ENCODE measurements around the gene ELL. TPM values are rescaled to one million over a fixed set of nuclear protein-coding genes. Genes with fewer than 3 reads are reported as not detected.

The ELL gene
- total and polyA plus RNA-seq, 10 donors, result 4.5 to 44.8 (median 29.2) TPM

DNA sequence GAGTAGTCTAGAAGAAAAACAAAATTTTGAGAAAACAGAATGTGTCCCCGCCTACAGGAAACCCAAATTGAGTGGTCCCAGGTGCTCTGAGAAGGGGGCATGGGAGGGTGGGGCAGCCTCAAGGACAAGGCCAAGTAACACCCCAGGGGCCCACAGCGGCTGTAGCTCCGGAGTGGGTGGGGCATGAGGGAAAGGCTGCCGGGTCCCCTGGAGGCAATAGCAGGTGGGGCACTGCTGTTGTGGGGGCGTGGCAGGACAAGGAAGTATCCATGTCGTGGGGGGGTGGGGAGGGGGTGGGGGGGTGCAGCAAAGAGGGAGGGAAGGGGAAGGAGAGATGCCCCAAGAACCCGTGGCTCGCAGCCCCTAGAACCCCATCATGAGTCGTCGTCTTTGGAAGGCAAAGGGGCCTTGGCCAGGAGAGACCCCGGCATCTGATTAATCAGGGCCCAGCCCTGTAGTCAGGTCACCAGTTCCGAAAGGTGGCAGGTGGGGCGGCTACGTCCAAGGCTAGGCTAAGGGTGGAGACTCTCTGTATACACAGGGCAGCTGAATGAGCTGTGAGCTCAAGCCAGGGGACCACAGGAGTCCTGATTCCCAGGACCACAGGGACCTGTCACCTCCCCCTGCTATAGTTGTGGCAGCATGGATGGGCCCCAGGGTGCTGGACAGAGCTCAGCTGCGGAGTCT, 76.5 kb downstream of the ELL start:
- no peak for DNase-seq
- 80 to 90% (median 81%) methylated on average over 15 of the region's 15 CpGs for WGBS, 5 donors
- H3K4me1 ChIP-seq, result peaks cover 0 to 13% (median 2%) of the 10 kb centered on the region in 6 donors
- H3K27me3 ChIP-seq (replicated peaks in 1 of 7), result no peaks in the 10 kb centered on the region
- H3K27ac ChIP-seq, result no peak overlapping the region
- TF ChIP-seq POLR2AphosphoS5 (IDR thresholded peaks at IDR 0.05) (no peak), POLR2A (IDR thresholded peaks at IDR 0.05) (no peak), CTCF (IDR thresholded peaks at IDR 0.05 in 8 of 11, conservative IDR thresholded peaks at IDR 0.05 in 3 of 11) (no peak)
- intact Hi-C loops (cut with DNase I; ENCODE audit: low total_unique reads), result no loop called here
- H3K36me3 ChIP-seq, result peaks cover 13 to 77% (median 72%) of the 10 kb centered on the region in 6 donors
- H3K9me3 ChIP-seq, result no peaks in the 10 kb centered on the region
- H3K4me3 ChIP-seq, result no peak overlapping the region

DNA sequence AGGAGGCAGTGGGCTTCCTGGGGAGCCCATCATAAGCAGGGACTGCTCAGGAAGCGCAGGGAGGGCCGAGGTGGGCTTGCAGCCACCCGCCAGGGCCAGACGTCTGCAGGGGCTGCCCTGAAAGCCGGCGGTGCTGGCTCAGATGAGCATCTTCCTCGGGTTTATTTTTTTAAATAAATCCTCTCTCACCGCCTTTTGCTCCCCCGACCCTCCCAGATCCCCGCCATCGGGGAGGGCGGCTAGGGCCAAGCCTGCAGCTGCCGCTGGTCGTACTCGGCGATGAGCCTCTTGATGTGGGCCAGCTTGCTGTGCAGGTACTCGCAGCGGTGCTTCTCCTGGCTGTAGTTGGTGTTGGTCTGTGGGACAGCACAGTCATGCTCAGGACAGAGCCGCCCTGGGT, 77.4 kb downstream of the ELL start:
- intact Hi-C loops (cut with DNase I; ENCODE audit: low total_unique reads), result no loop called here
- no peaks in the 10 kb centered on the region for H3K9me3 ChIP-seq
- H3K4me1 ChIP-seq, result peaks cover 0 to 18% (median under 1%) of the 10 kb centered on the region in 6 donors
- WGBS, 5 donors, result 93 to 99% (median 96%) methylated on average over 9 to 19 of the region's 19 CpGs
- H3K36me3 ChIP-seq, result peaks cover 6 to 68% (median 63%) of the 10 kb centered on the region in 6 donors
- no peak overlapping the region for H3K27ac ChIP-seq
- no peak for TF ChIP-seq POLR2AphosphoS5 (IDR thresholded peaks at IDR 0.05)
- TF ChIP-seq POLR2A (IDR thresholded peaks at IDR 0.05), result no peak
- TF ChIP-seq CTCF (IDR thresholded peaks at IDR 0.05 in 8 of 11, conservative IDR thresholded peaks at IDR 0.05 in 3 of 11), result no peak
- DNase-seq, result no peak
- no peaks in the 10 kb centered on the region for H3K27me3 ChIP-seq (replicated peaks in 1 of 7)
- H3K4me3 ChIP-seq, result no peak overlapping the region

GRCh38 chr19:18443831-18444230, 78.0 kb downstream of the ELL start:
- Histone ChIP-seq H3K27ac (no peak overlapping the region), H3K4me3 (no peak overlapping the region), H3K27me3 (replicated peaks in 1 of 7) (no peaks in the 10 kb centered on the region), H3K9me3 (no peaks in the 10 kb centered on the region), H3K36me3 (peaks cover 6 to 62% (median 56%) of the 10 kb centered on the region in 6 donors), H3K4me1 (peaks cover 0 to 25% (median 3%) of the 10 kb centered on the region in 6 donors)
- DNase-seq, result no peak
- intact Hi-C loops (cut with DNase I; ENCODE audit: low total_unique reads), result no loop called here
- TF ChIP-seq POLR2A (IDR thresholded peaks at IDR 0.05) (no peak), CTCF (IDR thresholded peaks at IDR 0.05 in 8 of 11, conservative IDR thresholded peaks at IDR 0.05 in 3 of 11) (no peak), POLR2AphosphoS5 (IDR thresholded peaks at IDR 0.05) (peak in 1 of 3 donors; percentile 24)
- 89 to 94% (median 94%) methylated on average over 11 of the region's 11 CpGs for WGBS, 5 donors

DNA sequence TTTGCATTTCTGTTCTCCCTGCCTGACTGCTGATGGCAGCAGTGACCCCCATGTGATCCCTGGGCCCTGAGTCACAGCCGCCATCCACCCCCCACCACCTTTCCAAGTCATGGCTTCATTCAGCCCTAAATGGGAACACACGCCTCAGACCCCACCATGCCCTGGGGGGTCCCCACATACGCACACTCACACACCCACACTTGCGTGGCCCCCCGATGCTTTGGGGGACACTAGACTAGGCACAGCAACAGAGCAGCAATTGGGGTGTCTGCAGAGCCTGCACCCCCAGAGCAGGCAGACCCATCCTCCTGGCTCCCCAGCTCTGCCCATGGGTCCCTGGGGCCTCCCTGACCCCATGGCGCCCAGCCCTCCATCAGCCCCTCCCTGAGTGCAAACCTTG, 78.5 kb downstream of the ELL start:
- Histone ChIP-seq H3K36me3 (peaks cover 6 to 57% (median 52%) of the 10 kb centered on the region in 6 donors), H3K27me3 (replicated peaks in 1 of 7) (peaks cover 0 to 3% (median 0%) of the 10 kb centered on the region in 7 donors), H3K9me3 (no peaks in the 10 kb centered on the region), H3K4me3 (no peak overlapping the region), H3K27ac (no peak overlapping the region), H3K4me1 (peaks cover 0 to 30% (median 6%) of the 10 kb centered on the region in 6 donors)
- intact Hi-C loops (cut with DNase I; ENCODE audit: low total_unique reads), result no loop called here
- WGBS, 5 donors, result 95 to 99% (median 96%) methylated on average over 5 to 6 of the region's 6 CpGs
- DNase-seq, result no peak
- TF ChIP-seq CTCF (IDR thresholded peaks at IDR 0.05 in 8 of 11, conservative IDR thresholded peaks at IDR 0.05 in 3 of 11), result no peak
- TF ChIP-seq POLR2A (IDR thresholded peaks at IDR 0.05), result no peak
- TF ChIP-seq POLR2AphosphoS5 (IDR thresholded peaks at IDR 0.05), result peak in 1 of 3 donors; percentile 49

Data from spleen (tissue), 11 donors.